Measurements from ENCODE around the gene ARHGAP11B.
"Not testable (repeated sequence)": the region's sequence is repeated elsewhere in the genome, so short reads cannot be mapped to it uniquely, and the experiment has no call there.

The ARHGAP11B gene

GRCh38 chr15:30621342-30621741, 4.6 kb upstream of the ARHGAP11B start:
- H3K27me3 ChIP-seq (ENCODE audit: control insufficient read depth, insufficient read depth, low read length); H2BK20ac ChIP-seq (ENCODE audit: low read depth, low read length); H2AK9ac ChIP-seq (replicated peaks; ENCODE audit: low read depth, low read length, poor library complexity); H3K56ac ChIP-seq (ENCODE audit: extremely low read depth, insufficient read depth, low read length); H2BK5ac ChIP-seq (ENCODE audit: low read depth, low read length, poor library complexity, severe bottlenecking); H3K27ac ChIP-seq (ENCODE audit: insufficient read depth, low read length); H3K4me2 ChIP-seq (ENCODE audit: low read depth, low read length); H3K9me1 ChIP-seq (ENCODE audit: insufficient read depth, low read length); H3K9me3 ChIP-seq (ENCODE audit: control insufficient read depth, insufficient read depth, low read length); H3K14ac ChIP-seq (replicated peaks; ENCODE audit: low read depth, low read length); H3K23ac ChIP-seq (ENCODE audit: low read depth, low read length); H3K4ac ChIP-seq (ENCODE audit: low read depth, low read length); H3K36me3 ChIP-seq (ENCODE audit: control insufficient read depth, insufficient read depth, low read length); ATAC-seq (ENCODE audit: low read depth); in situ Hi-C loops (cut with MboI; ENCODE audit: low sequenced_read_pairs); H3K4me3 ChIP-seq (ENCODE audit: insufficient read depth, low read depth, low read length); dilution Hi-C loops (cut with HindIII; ENCODE audit: low sequenced_read_pairs, unreplicated experiment); H4K8ac ChIP-seq (ENCODE audit: low read depth in 2 of 2, low read length in 2 of 2); BruUV-seq (replicated peaks); H3K79me1 ChIP-seq (ENCODE audit: low read depth in 1 of 2, low read length in 2 of 2); H3K9ac ChIP-seq (ENCODE audit: low read depth, low read length); intact Hi-C loops (cut with micrococcal nuclease); H4K91ac ChIP-seq (ENCODE audit: insufficient read depth, low read depth, low read length); H3K4me1 ChIP-seq (ENCODE audit: control insufficient read depth, insufficient read depth, low read length); H2BK15ac ChIP-seq (ENCODE audit: low read depth, low read length); POLR2A ChIA-PET (ENCODE audit: unreplicated experiment); H4K5ac ChIP-seq (ENCODE audit: low read depth, low read length); H2BK120ac ChIP-seq (ENCODE audit: low read depth, low read length); H2AFZ ChIP-seq (replicated peaks; ENCODE audit: low read length, poor library complexity); H4K20me1 ChIP-seq (ENCODE audit: insufficient read depth, low read length); H2AK5ac ChIP-seq (ENCODE audit: low read depth, low read length); H3K18ac ChIP-seq (ENCODE audit: low read depth, low read length): not testable (repeated sequence)
- CTCF ChIA-PET: interaction anchor here (0.7 kb wide), 1 partner anchor 368 kb away, joined by 5 read pairs; no protein-coding TSS in a partner anchor
- WGBS, 2 experiments (ENCODE audit: extremely low coverage in 2 of 2, insufficient read length in 1 of 2): no CpG with 5 or more reads among the region's 3 CpGs
- 0 out of 2 replicates have a peak, but pooled peaks have one; percentile 6 for TF ChIP-seq CTCF (conservative IDR thresholded peaks at IDR 0.05; ENCODE audit: low read depth, low read length)
- peak; percentile 22 for DNase-seq

DNA sequence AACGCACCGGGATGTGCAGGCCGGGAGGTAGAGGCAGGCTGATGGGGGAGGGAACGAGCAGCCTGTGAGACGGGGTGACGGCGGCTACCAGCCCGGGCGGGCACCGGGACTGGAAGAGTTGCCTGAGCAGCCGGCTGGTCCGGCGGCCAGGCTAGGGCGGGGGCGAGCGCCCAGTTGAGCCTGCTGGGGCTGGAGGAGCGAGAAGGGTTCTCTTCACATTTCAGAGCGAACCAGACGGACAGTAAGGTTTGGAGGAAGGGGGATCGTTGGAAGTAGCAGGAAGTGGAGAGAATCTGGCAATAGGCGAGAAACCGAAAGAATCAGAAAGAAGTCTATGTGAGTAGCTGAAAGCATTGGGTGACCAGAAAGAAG, 252 bp downstream of the ARHGAP11B start:
- peak overlapping the region; percentile 67 to 86; a peak in 3 of 4 replicates for H4K8ac ChIP-seq (ENCODE audit: low read depth in 2 of 2, low read length in 2 of 2)
- peak overlapping the region; percentile 69; the same call in 1 of the 2 replicates for H3K27ac ChIP-seq (ENCODE audit: insufficient read depth, low read length)
- peak; percentile 19 for DNase-seq
- BruUV-seq (replicated peaks); H3K4me1 ChIP-seq (ENCODE audit: control insufficient read depth, insufficient read depth, low read length); CTCF ChIA-PET; dilution Hi-C loops (cut with HindIII; ENCODE audit: low sequenced_read_pairs, unreplicated experiment); H3K27me3 ChIP-seq (ENCODE audit: control insufficient read depth, insufficient read depth, low read length); H3K18ac ChIP-seq (ENCODE audit: low read depth, low read length); POLR2A ChIA-PET (ENCODE audit: unreplicated experiment); H2AK9ac ChIP-seq (replicated peaks; ENCODE audit: low read depth, low read length, poor library complexity); H3K79me1 ChIP-seq (ENCODE audit: low read depth in 1 of 2, low read length in 2 of 2); H2BK15ac ChIP-seq (ENCODE audit: low read depth, low read length); H4K20me1 ChIP-seq (ENCODE audit: insufficient read depth, low read length); intact Hi-C loops (cut with micrococcal nuclease); H3K36me3 ChIP-seq (ENCODE audit: control insufficient read depth, insufficient read depth, low read length); H3K9me3 ChIP-seq (ENCODE audit: control insufficient read depth, insufficient read depth, low read length); H3K9me1 ChIP-seq (ENCODE audit: insufficient read depth, low read length); H4K5ac ChIP-seq (ENCODE audit: low read depth, low read length); in situ Hi-C loops (cut with MboI; ENCODE audit: low sequenced_read_pairs): not testable (repeated sequence)
- 0 out of 2 replicates have a peak overlapping the region, but pooled peaks have one; percentile 35 for H2BK20ac ChIP-seq (ENCODE audit: low read depth, low read length)
- H3K4ac ChIP-seq (ENCODE audit: low read depth, low read length): peak overlapping the region; percentile 94
- H2AFZ ChIP-seq (replicated peaks; ENCODE audit: low read length, poor library complexity): peak overlapping the region; percentile 67
- peak overlapping the region; percentile 99 for H3K14ac ChIP-seq (replicated peaks; ENCODE audit: low read depth, low read length)
- peak overlapping the region; percentile 97 for H3K23ac ChIP-seq (ENCODE audit: low read depth, low read length)
- peak overlapping the region; percentile 92 for H3K9ac ChIP-seq (ENCODE audit: low read depth, low read length)
- peak overlapping the region; percentile 98 for H3K56ac ChIP-seq (ENCODE audit: extremely low read depth, insufficient read depth, low read length)
- WGBS, 2 experiments (ENCODE audit: extremely low coverage in 2 of 2, insufficient read length in 1 of 2): 3% methylated on average over 4 of the region's 22 CpGs; no CpG with 5 or more reads in 1 of the 2 experiments
- H3K4me2 ChIP-seq (ENCODE audit: low read depth, low read length): peak overlapping the region; percentile 80
- peak overlapping the region; percentile 50 for H3K4me3 ChIP-seq (ENCODE audit: insufficient read depth, low read depth, low read length)
- peak; percentile 47 for ATAC-seq (ENCODE audit: low read depth)
- H2BK5ac ChIP-seq (ENCODE audit: low read depth, low read length, poor library complexity, severe bottlenecking): peak overlapping the region; percentile 86
- peak overlapping the region; percentile 78; the same call in 1 of the 2 replicates for H2AK5ac ChIP-seq (ENCODE audit: low read depth, low read length)
- H4K91ac ChIP-seq (ENCODE audit: insufficient read depth, low read depth, low read length): peak overlapping the region; percentile 84
- H2BK120ac ChIP-seq (ENCODE audit: low read depth, low read length): peak overlapping the region; percentile 77; the same call in 1 of the 2 replicates
